PC-3 (cell line): ENCODE results near the gene IGFBP6.

Experiments used
- EZH2phosphoT487 ChIP-seq: fragments of 300-600 bp; sonication (generic); IDR thresholded peaks from 2 replicates; pipeline ENCODE4 v1.6.1; 2018; ENCODE audit warnings: mild to moderate bottlenecking, antibody characterized with exemption, low read length, borderline replicate concordance
- TF ChIP-seq, protein P1 (sequence below): fragments of 300-600 bp; sonication (generic); conservative IDR thresholded peaks from 2 replicates; pipeline ENCODE4 v1.5.1; 2017; ENCODE audit warnings: antibody characterized with exemption, low read depth, mild to moderate bottlenecking, low read length

DNA sequence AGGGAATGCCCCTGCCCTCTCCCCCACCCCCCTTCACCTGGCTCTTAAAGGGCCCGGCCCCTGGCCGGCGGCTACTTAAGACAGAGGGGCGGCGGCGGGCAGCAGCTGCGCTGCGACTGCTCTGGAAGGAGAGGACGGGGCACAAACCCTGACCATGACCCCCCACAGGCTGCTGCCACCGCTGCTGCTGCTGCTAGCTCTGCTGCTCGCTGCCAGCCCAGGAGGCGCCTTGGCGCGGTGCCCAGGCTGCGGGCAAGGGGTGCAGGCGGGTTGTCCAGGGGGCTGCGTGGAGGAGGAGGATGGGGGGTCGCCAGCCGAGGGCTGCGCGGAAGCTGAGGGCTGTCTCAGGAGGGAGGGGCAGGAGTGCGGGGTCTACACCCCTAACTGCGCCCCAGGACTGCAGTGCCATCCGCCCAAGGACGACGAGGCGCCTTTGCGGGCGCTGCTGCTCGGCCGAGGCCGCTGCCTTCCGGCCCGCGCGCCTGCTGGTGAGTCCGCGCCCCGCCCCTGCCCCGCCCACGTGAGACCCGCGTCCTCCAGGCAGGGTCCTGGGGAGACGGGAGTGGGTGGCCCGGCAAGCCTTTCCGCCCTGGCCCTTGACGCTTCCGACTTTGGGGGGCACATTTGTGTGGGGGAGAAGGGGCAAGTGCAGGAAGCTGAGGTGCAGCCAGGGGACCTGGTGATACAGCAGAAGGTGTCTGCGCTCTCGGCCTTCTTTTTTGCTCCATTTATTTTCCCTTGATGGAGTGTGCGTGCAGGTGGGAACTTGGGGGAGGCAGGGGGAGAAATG is at the start of gene IGFBP6:
- TF ChIP-seq, protein P1, sequence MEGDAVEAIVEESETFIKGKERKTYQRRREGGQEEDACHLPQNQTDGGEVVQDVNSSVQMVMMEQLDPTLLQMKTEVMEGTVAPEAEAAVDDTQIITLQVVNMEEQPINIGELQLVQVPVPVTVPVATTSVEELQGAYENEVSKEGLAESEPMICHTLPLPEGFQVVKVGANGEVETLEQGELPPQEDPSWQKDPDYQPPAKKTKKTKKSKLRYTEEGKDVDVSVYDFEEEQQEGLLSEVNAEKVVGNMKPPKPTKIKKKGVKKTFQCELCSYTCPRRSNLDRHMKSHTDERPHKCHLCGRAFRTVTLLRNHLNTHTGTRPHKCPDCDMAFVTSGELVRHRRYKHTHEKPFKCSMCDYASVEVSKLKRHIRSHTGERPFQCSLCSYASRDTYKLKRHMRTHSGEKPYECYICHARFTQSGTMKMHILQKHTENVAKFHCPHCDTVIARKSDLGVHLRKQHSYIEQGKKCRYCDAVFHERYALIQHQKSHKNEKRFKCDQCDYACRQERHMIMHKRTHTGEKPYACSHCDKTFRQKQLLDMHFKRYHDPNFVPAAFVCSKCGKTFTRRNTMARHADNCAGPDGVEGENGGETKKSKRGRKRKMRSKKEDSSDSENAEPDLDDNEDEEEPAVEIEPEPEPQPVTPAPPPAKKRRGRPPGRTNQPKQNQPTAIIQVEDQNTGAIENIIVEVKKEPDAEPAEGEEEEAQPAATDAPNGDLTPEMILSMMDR, result no peak
- no peak for TF ChIP-seq EZH2phosphoT487
